ENCODE measurements around the gene RAB15. TPM values are rescaled to one million over a fixed set of nuclear protein-coding genes. Genes with fewer than 3 reads are reported as not detected.
A peak's percentile ranks its signal among the peaks of the same experiment; 100 is the strongest.

RAB15 gene
- total and polyA plus RNA-seq, 9 of the 15 experiments (the other 6 are each of a cell fraction or from before 2014, with no cell fraction given): 0.09 to 0.30 (median 0.16) TPM; not detected in 2

- TF ChIP-seq POU5F1 (IDR thresholded peaks at IDR 0.05; ENCODE audit: borderline replicate concordance, low read depth, low read length, partially characterized antibody) (peak; percentile 92), SRSF1 (IDR thresholded peaks at IDR 0.05; ENCODE audit: low read depth, low read length) (no peak), EP400 (IDR thresholded peaks at IDR 0.05) (peak; percentile 98), JUND (IDR thresholded peaks at IDR 0.05; ENCODE audit: borderline replicate concordance, low read depth, low read length) (0 out of 2 replicates have a peak, but pooled peaks have one; percentile 14), JUND (tag; IDR thresholded peaks at IDR 0.05; ENCODE audit: borderline replicate concordance, low read depth, low read length) (no peak; the same call in 2 of the 3 replicates), ZNF398 (CRISPR knock-in tag; IDR thresholded peaks at IDR 0.05) (no peak), SLC30A9 (CRISPR knock-in tag; IDR thresholded peaks at IDR 0.05) (no peak), JUNB (CRISPR knock-in tag; conservative IDR thresholded peaks at IDR 0.05) (no peak), ZNF518B (CRISPR knock-in tag; IDR thresholded peaks at IDR 0.05) (no peak), MAZ (CRISPR knock-in tag; conservative IDR thresholded peaks at IDR 0.05 in 1 of 2, IDR thresholded peaks at IDR 0.05 in 1 of 2) (peak; percentile 58 to 70; a peak in 3 of 4 replicates), BRD9 (IDR thresholded peaks at IDR 0.05; ENCODE audit: low read depth, partially characterized antibody) (no peak), TCF15 (CRISPR knock-in tag; IDR thresholded peaks at IDR 0.05) (no peak), ETV6 (IDR thresholded peaks at IDR 0.05; ENCODE audit: borderline replicate concordance in 1 of 2, low read depth in 2 of 2, low read length in 1 of 2) (no peak), ETV6 (CRISPR knock-in tag; IDR thresholded peaks at IDR 0.05; ENCODE audit: borderline replicate concordance) (no peak), CCNT2 (IDR thresholded peaks at IDR 0.05; ENCODE audit: borderline replicate concordance, extremely low read depth, insufficient read length, low read depth, low read length) (no peak), ZBTB11 (CRISPR knock-in tag; IDR thresholded peaks at IDR 0.05) (no peak)
Measured at GRCh38 chr14:64986648-64987437, 14.7 kb upstream of the RAB15 start, which contains the start of gene FNTB (continued).
